ENCODE results near the gene HDDC2.

HDDC2 gene

DNA sequence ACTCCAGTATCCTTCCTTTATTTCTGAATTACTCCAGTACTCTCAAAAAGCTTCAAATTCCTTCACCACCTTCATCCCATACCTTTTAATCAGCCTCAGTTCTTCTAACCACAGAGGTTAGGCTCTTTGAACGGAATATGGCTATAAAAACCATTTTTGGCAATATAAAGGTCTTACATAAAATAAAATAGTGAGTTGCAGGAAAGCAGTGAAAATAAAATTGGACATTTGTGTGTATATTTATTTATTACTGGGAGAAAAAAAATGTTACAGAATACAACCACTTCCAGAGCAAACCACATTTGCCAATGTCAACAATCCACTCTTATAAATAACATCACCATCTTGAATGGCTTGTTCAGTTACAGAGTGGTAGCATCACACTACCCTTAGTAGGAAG lies 7.7 kb downstream of the HDDC2 start:
- H3K36me3 ChIP-seq (ENCODE audit: control insufficient read depth, low read length): peaks cover 96% of the 10 kb centered on the region
- TF ChIP-seq EZH2phosphoT487 (IDR thresholded peaks at IDR 0.05; ENCODE audit: borderline replicate concordance, low read length): no peak
- no peak for TF ChIP-seq CTCF (IDR thresholded peaks at IDR 0.05; ENCODE audit: low read depth, low read length, poor library complexity, severe bottlenecking)
- H3K4me2 ChIP-seq (ENCODE audit: low read length): no peak overlapping the region
- H3K9me3 ChIP-seq (ENCODE audit: control insufficient read depth, insufficient read depth, low read length): no peaks in the 10 kb centered on the region
- no peaks in the 10 kb centered on the region for H3K27me3 ChIP-seq (ENCODE audit: control insufficient read depth, low read length)
- H3K79me2 ChIP-seq (ENCODE audit: control insufficient read depth, low read length): peaks cover 75% of the 10 kb centered on the region
- no peaks in the 10 kb centered on the region for H3K4me1 ChIP-seq (ENCODE audit: control insufficient read depth, low read length)
- H3K27ac ChIP-seq (ENCODE audit: low read depth, low read length): no peak overlapping the region
- no peak overlapping the region for H3K4me3 ChIP-seq (ENCODE audit: low read length)
- H3K9me2 ChIP-seq (replicated peaks; ENCODE audit: control insufficient read depth, low read length): no peaks in the 10 kb centered on the region
- H3F3A ChIP-seq (ENCODE audit: control insufficient read depth, insufficient read depth): no peaks in the 10 kb centered on the region
- no peaks in the 10 kb centered on the region for H4K20me1 ChIP-seq (ENCODE audit: control insufficient read depth, insufficient read depth, low read depth, low read length)

GRCh38 chr6:125293587-125293986 lies 8.2 kb downstream of the HDDC2 start:
- Histone ChIP-seq H3K27ac (ENCODE audit: low read depth, low read length) (no peak overlapping the region), H3K79me2 (ENCODE audit: control insufficient read depth, low read length) (peaks cover 71% of the 10 kb centered on the region), H3K27me3 (ENCODE audit: control insufficient read depth, low read length) (no peaks in the 10 kb centered on the region), H3K4me2 (ENCODE audit: low read length) (no peak overlapping the region), H3K4me1 (ENCODE audit: control insufficient read depth, low read length) (no peaks in the 10 kb centered on the region), H3K9me3 (ENCODE audit: control insufficient read depth, insufficient read depth, low read length) (no peaks in the 10 kb centered on the region), H3K36me3 (ENCODE audit: control insufficient read depth, low read length) (peaks cover 92% of the 10 kb centered on the region), H3K9me2 (replicated peaks; ENCODE audit: control insufficient read depth, low read length) (no peaks in the 10 kb centered on the region), H3F3A (ENCODE audit: control insufficient read depth, insufficient read depth) (no peaks in the 10 kb centered on the region), H3K4me3 (ENCODE audit: low read length) (no peak overlapping the region), H4K20me1 (ENCODE audit: control insufficient read depth, insufficient read depth, low read depth, low read length) (no peaks in the 10 kb centered on the region)
- no peak for TF ChIP-seq EZH2phosphoT487 (IDR thresholded peaks at IDR 0.05; ENCODE audit: borderline replicate concordance, low read length)

DNA sequence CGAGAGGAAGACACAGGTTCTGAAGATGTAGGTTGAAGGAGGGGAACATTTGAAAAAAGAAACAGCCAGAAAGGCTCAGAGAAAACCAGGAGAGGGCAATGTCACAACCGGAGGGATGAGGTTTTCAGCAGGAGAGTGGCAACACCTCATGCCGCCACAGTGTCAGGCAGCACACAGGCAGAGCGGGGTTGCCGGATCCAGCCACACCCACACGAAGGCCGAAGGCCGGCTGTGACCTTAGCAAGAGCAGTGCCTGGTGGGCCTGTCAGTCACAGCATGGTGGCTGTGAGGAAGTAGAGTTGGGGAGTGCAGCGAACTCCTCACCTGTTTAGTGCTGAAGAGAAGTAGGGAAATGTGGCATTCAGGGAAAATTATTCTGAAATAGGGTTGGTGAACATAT lies 14.0 kb downstream of the HDDC2 start:
- Histone ChIP-seq H3F3A (ENCODE audit: control insufficient read depth, insufficient read depth) (no peaks in the 10 kb centered on the region), H3K4me1 (ENCODE audit: control insufficient read depth, low read length) (no peaks in the 10 kb centered on the region), H3K79me2 (ENCODE audit: control insufficient read depth, low read length) (peaks cover 65% of the 10 kb centered on the region), H4K20me1 (ENCODE audit: control insufficient read depth, insufficient read depth, low read depth, low read length) (no peaks in the 10 kb centered on the region), H3K4me2 (ENCODE audit: low read length) (no peak overlapping the region), H3K27me3 (ENCODE audit: control insufficient read depth, low read length) (no peaks in the 10 kb centered on the region), H3K9me3 (ENCODE audit: control insufficient read depth, insufficient read depth, low read length) (no peaks in the 10 kb centered on the region), H3K4me3 (ENCODE audit: low read length) (no peak overlapping the region), H3K36me3 (ENCODE audit: control insufficient read depth, low read length) (peaks cover 77% of the 10 kb centered on the region), H3K9me2 (replicated peaks; ENCODE audit: control insufficient read depth, low read length) (no peaks in the 10 kb centered on the region), H3K27ac (ENCODE audit: low read depth, low read length) (no peak overlapping the region)
- TF ChIP-seq CTCF (IDR thresholded peaks at IDR 0.05; ENCODE audit: low read depth, low read length, poor library complexity, severe bottlenecking): no peak
- TF ChIP-seq EZH2phosphoT487 (IDR thresholded peaks at IDR 0.05; ENCODE audit: borderline replicate concordance, low read length): no peak

GRCh38 chr6:125285936-125286335 lies 15.8 kb downstream of the HDDC2 start:
- H3K4me3 ChIP-seq (ENCODE audit: low read length): no peak overlapping the region
- no peaks in the 10 kb centered on the region for H3K9me3 ChIP-seq (ENCODE audit: control insufficient read depth, insufficient read depth, low read length)
- peaks cover 75% of the 10 kb centered on the region for H3K79me2 ChIP-seq (ENCODE audit: control insufficient read depth, low read length)
- H3K4me1 ChIP-seq (ENCODE audit: control insufficient read depth, low read length): no peaks in the 10 kb centered on the region
- no peaks in the 10 kb centered on the region for H3K27me3 ChIP-seq (ENCODE audit: control insufficient read depth, low read length)
- no peak for TF ChIP-seq EZH2phosphoT487 (IDR thresholded peaks at IDR 0.05; ENCODE audit: borderline replicate concordance, low read length)
- TF ChIP-seq CTCF (IDR thresholded peaks at IDR 0.05; ENCODE audit: low read depth, low read length, poor library complexity, severe bottlenecking): no peak
- H3K36me3 ChIP-seq (ENCODE audit: control insufficient read depth, low read length): peaks cover 74% of the 10 kb centered on the region
- H3F3A ChIP-seq (ENCODE audit: control insufficient read depth, insufficient read depth): no peaks in the 10 kb centered on the region
- no peaks in the 10 kb centered on the region for H4K20me1 ChIP-seq (ENCODE audit: control insufficient read depth, insufficient read depth, low read depth, low read length)
- no peaks in the 10 kb centered on the region for H3K9me2 ChIP-seq (replicated peaks; ENCODE audit: control insufficient read depth, low read length)
- H3K27ac ChIP-seq (ENCODE audit: low read depth, low read length): no peak overlapping the region
- no peak overlapping the region for H3K4me2 ChIP-seq (ENCODE audit: low read length)
